Measurements from ENCODE around the gene RRM2.

RRM2 gene

DNA sequence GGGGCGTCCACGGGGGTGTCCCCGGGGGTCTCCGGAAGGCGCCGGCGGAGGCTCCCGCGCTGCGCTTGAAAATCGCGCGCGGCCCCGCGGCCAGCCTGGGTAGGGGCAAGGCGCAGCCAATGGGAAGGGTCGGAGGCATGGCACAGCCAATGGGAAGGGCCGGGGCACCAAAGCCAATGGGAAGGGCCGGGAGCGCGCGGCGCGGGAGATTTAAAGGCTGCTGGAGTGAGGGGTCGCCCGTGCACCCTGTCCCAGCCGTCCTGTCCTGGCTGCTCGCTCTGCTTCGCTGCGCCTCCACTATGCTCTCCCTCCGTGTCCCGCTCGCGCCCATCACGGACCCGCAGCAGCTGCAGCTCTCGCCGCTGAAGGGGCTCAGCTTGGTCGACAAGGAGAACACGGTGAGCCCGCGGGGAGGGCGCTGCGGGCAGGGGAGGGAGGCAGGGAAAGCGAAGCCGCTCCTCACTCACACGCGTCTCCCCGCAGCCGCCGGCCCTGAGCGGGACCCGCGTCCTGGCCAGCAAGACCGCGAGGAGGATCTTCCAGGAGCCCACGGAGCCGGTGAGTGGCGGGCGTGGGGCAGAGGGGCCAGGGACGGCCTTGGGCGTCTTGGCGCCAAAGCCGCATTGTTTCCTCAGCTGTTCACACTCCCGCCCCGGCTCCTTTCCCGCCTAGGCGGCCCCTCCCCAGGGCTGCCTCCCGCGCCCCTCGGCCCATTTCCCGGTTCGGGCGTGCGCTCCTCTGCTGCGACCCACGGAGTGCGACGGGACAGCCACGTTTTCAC is at the start of gene RRM2:
Gene RRM2, plus strand, starts transcription at position 240 of the 781 bp plus-strand sequence. Its CDS starts 60 bp downstream, at position 300.
- DNase-seq: peak; percentile 72

DNA sequence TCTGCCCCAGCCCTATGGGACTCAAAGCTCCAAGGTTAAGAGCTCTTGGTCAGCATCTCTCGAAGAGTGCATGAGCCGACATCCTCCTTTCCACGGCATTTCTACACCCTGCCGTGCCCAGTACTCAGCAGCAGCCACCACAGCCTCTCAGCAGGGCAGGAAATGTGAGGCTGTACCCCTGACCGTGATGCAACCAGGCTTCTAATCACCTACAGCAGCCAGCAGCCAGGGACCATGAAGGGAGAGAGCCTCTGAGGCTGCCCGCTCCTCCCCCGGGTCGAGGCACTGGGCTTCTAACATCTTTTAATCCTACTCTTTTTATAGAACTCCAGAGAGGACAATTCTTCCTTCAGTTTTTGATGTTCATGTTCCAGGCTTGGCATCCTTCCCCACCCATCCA is 48.8 kb upstream of the RRM2 start:
- no peak for DNase-seq

DNA sequence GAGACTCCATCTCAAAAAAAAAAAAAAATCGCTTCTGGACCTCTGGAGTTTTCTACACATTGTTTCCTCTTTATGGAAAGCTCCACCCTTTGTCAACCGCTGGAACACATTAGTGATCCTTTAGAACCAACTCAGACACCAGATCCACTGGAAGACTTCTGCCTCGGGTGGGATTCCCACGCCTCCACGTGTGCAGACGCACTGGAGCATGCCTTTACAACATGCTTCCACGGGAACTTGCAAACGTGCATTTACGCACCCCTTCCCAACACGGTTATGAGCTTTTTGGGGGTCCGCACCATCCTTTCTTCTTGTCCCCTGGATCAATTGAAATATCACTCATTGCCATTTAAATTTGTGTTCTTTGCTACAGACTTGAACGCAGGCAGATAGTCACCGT is 47.4 kb upstream of the RRM2 start:
- DNase-seq: no peak

- DNase-seq: no peak
Observed at GRCh38 chr2:10075571-10076209, 46.8 kb upstream of the RRM2 start.

GRCh38 chr2:10076511-10076910 is 46.0 kb upstream of the RRM2 start:
- no peak for DNase-seq

- DNase-seq: no peak
Observed at GRCh38 chr2:10076988-10077527, 45.5 kb upstream of the RRM2 start.

DNA sequence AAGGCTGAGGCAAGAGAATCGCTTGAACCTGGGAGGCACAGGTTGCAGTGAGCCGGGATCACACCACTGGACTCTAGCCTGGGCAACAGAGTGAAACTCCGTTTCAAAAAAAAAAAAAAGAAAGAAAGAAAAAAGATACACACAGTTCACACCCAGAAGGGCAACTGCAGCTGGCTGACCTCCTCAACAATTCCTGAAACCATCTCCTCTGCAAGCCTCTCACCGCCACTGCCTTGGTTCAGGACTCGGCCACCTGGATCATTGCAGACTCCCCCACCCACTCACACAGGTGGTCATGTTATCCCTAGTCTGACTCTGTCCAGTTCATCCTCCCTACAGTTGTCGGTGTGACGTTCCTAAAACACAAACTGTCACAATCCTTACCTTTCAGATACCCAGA is 44.5 kb upstream of the RRM2 start:
- DNase-seq: no peak

DNA sequence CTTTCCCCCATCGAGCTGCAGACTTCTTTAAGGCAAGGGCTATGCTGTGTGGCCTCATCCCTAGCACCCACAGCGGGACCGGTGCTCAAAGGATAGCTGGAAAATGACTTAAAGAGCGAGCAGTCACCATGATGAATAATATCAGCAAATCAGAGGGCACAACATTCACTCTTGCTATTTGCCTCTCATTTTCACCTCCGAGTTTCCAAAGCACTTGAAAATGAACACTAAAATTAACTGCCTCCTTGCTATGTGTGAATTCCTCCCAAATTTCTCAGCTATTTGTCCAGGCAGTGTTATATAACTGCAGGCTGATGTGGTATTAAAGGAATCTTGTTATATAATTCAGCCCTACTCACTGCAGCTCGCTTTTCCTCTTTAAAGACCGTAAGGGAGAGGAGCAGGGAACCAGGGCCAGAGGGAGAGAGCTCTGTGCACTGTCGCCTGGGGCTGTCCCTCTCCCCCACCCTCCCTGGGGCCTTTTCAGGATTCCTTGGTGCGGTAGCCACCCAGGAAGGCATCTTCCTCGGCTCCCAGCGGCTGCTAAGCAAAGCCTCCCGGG is 43.8 kb upstream of the RRM2 start:
- DNase-seq: no peak

- no peak for DNase-seq
Observed at GRCh38 chr2:10079266-10079869, 43.2 kb upstream of the RRM2 start.

DNA sequence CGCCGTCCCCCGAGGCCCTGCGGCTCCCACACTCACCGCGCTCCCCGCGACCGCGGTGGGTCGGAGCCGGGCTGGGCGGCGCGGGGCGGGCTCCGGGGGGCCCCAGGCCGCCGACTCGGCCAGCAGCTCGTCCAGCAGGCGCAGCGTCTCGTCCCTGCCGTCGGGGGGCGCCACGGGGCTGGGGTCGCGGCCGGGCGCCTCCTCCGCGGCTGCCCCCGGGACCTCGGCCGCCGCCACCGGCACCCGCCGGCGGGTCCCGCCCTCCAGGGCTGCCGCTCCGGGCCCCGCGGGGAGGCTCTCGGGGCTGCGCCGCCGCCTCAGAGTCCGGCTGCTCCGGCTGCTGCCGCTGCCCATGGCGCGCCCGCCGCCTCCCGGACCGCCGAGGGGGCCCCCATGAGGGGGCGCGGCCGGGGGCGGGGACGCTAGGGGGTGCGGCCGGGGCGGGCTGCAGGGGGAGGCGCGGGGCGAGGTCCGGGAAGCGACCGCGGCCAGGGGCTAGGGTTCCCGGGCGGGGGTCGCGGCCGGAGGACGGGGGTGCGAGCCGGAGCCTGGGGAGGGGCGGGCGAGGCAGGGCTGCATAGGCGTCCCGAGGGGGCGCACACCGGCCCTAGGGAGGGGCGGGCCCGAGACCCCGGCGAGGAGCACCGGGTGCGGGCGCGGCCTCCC is 42.5 kb upstream of the RRM2 start, which contains the start of gene CYS1:
Gene CYS1, minus strand, starts transcription at position 542 of the 666 bp plus-strand sequence. Its CDS starts 188 bp downstream, at position 354.
- no peak for DNase-seq

DNA sequence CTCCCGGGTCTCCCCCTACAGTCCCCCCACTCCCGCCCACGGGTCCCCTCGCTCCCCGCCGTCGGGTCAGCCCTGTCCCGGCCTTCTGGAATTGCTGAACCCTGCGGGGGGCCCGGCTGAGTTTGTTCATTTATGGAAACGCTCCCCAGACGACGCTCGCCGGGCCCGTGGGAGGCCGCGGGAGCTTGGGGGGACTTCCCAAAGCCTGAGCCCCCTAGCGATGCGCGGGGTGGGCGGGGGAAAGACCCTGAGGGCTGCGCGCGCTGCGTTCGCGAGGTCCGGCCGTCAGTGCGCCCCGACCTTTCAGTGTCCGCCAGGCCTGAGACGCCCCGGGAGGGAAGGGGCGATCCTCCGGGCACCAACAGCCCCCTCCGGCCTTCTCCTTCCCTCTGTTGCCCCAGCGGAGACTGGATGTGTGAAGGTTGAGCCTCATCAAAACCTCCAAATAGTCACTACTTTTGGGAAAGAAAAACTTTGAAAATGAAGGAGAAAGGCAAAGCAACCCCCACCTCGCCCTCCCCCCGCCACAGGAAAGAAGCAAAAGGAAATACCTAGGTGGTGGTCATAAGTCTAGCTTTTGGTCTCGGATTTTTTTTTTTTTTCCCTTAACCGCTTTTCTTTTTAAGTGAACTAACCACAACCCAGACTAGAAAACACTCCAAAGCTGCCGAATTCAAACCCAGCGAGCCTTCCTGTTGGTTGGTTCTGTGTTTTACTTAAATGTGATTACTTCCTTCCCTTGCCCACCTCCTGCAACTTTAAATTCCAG is 41.8 kb upstream of the RRM2 start:
- DNase-seq: no peak

- DNase-seq: no peak
Observed at GRCh38 chr2:10083046-10083445, 39.5 kb upstream of the RRM2 start.

DNA sequence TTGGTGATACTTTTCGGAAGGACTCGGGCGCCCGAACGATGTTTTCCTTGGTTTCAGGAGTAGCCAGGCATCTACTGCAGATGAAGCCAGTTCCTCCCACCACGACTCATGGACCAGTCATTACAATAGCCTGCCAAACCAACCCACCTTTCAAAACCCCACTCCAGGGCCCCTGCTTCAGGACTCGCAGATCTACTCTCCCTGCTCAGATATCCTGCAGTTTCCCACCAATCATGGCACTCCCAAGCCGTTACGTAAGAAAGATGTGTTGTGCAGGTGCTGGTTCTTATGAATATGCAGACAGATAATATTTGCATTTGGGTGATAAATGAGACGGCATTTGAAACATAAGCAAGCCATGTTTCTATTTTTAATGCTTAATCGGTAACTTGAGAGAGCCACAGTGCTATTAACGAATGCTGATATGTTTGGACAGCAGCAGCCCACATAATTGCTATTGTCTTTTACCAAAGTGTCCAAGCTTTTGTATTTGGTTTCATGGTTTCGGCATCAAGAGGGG is 38.8 kb upstream of the RRM2 start:
- DNase-seq: peak; percentile 20

- no peak for DNase-seq
Observed at GRCh38 chr2:10084223-10084865, 38.2 kb upstream of the RRM2 start.

- DNase-seq: no peak
Observed at GRCh38 chr2:10085043-10085667, 37.4 kb upstream of the RRM2 start.

DNA sequence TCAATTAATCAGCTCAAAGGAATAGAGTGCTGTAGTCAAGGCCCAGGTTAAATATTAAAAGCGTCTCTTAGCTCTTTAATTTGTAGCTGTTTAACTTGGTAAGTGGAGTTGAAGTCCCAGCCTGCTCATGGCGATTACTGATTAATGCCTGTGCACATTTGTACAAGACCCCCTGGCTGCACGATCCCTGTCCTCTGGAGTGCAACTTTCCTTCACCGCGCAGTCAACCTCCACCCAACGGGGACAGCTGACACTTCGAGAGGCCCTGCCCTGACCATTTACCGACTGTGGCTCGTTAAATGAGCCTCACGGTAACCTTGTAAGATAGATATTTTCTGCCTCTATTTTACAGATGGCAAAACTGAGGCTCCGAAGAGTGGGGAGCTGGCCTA is 36.9 kb upstream of the RRM2 start:
- no peak for DNase-seq

GRCh38 chr2:10086950-10087349 is 35.6 kb upstream of the RRM2 start:
- no peak for DNase-seq

DNA sequence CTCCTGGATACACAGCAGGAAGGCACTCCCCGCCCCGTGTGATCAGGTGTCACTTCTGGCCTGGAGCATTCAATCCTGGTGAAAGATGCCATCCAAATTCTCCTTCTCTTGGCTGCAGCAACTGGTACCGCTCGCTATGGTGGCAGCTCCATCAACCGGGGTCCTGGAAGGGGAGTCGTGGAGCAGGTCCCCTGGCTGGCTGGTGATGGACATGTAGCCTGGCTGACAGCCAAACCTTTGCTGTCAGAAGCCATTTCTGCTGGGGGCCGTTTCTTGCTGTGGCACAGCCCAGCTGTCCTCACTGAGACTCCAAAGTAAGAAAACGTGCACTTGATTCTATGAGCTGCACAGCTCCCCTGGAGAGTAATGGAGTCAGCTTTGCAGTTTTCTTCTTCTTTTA is 35.2 kb upstream of the RRM2 start:
- DNase-seq: no peak

GRCh38 chr2:10089565-10090190 is 32.9 kb upstream of the RRM2 start:
- no peak for DNase-seq

DNA sequence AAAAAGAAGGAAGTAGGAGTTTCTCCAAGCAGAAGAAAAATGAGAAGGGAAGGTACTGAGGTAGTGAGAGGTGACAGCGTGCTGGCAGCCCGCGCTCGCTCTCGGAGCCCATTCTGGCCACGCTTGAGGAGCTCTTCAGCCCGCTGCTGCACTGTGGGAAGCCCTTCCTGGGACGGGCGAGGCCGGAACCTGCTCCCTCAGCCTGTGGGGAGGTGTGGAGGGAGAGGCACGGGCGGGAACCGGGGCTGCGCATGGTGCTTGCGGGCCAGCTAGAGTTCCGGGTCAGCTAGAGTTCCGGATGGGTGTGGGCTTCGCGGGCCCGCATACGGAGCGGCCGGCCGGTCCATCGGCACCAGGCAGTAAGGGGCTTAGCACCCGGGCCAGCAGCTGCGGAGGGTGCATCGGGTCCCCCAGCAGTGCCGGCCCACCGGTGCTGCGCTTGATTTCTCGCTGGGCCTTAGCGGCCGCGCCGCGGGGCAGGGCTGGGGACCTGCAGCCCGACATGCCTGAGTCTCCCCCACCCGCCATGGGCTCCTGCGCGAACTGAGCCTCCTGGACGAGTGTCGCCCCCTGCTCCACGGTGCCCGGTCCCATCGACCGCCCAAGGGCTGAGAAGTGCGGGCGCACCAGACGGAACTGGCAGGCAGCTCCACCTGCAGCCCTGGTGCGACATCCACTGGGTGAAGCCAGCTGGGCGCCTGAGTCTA is 31.2 kb upstream of the RRM2 start:
- DNase-seq: no peak
